PC-9 (cell line): ENCODE results near the gene TRIO. TPM values are rescaled to one million over a fixed set of nuclear protein-coding genes. Genes with fewer than 3 reads are reported as not detected.

ENCODE experiments used
- BruUV-seq: library from RNA; stranded (reverse); fragments of 400-500 nt; replicated peaks from 2 replicates; lab custom pipeline; 2021; lab: Mats Ljungman, UMichigan
- CTCF ChIA-PET: fragments of 300-600 bp; sonication (Branson Sonifier 250); formaldehyde crosslinking; loops from one replicate; lab custom pipeline; 2022; ENCODE audit warnings: antibody characterized with exemption; lab: Charles Lee
- POLR2A ChIA-PET: fragments of 300-600 bp; sonication (Branson Sonifier 250); formaldehyde crosslinking; loops from one replicate; lab custom pipeline; 2022; ENCODE audit warnings: antibody characterized with exemption; ENCODE audit not compliant: unreplicated experiment; lab: Charles Lee
- DNase-seq, 2 experiments: peaks; one replicate each; pipeline versions ENCODE4 v3.0.0 to v3.0.0-alpha.2; 2015 to 2022; ENCODE audit warnings: mixed read lengths in 1 of 2
- H2AFZ ChIP-seq: fragments of 200-600 bp; sonication (generic); 2 replicates; pipeline ENCODE4 v1.8.1; 2017; ENCODE audit warnings: antibody characterized with exemption
- H3F3A ChIP-seq: fragments of 200-600 bp; sonication (generic); 2 replicates; pipeline ENCODE4 v1.8.1; 2017; ENCODE audit warnings: antibody characterized with exemption, mild to moderate bottlenecking, low read depth; ENCODE audit not compliant: insufficient read depth
- H3K27ac ChIP-seq: fragments of 200-600 bp; sonication (generic); 2 replicates; pipeline ENCODE4 v1.6.1; 2016; ENCODE audit warnings: mixed run types
- H3K27me3 ChIP-seq: fragments of 200-600 bp; sonication (generic); 2 replicates; pipeline ENCODE4 v1.6.1; 2016; ENCODE audit warnings: low read depth, mixed run types; ENCODE audit not compliant: insufficient read depth
- H3K36me3 ChIP-seq: fragments of 200-600 bp; sonication (generic); 2 replicates; pipeline ENCODE4 v1.6.1; 2016; ENCODE audit warnings: low read depth, mixed run types
- H3K4me1 ChIP-seq: fragments of 200-600 bp; sonication (generic); replicated peaks from 2 replicates; pipeline ENCODE4 v1.6.1; 2016; ENCODE audit warnings: mixed run types; ENCODE audit not compliant: insufficient read depth
- H3K4me2 ChIP-seq: fragments of 200-600 bp; sonication (generic); 2 replicates; pipeline ENCODE4 v1.6.1; 2017; ENCODE audit warnings: mixed run types
- H3K4me3 ChIP-seq: fragments of 200-600 bp; sonication (generic); 2 replicates; pipeline ENCODE4 v1.6.1; 2016; ENCODE audit warnings: mixed run types
- H3K79me2 ChIP-seq: fragments of 200-600 bp; sonication (generic); 2 replicates; pipeline ENCODE4 v1.6.1; 2017; ENCODE audit warnings: low read depth, mixed run types
- H3K9me2 ChIP-seq: fragments of 200-600 bp; sonication (generic); 2 replicates; pipeline ENCODE4 v1.8.1; 2017; ENCODE audit warnings: mild to moderate bottlenecking; ENCODE audit not compliant: insufficient read depth
- H3K9me3 ChIP-seq: fragments of 200-600 bp; sonication (generic); 2 replicates; pipeline ENCODE4 v1.8.1; 2016; ENCODE audit warnings: low read depth; ENCODE audit not compliant: insufficient read depth
- H4K20me1 ChIP-seq: fragments of 200-600 bp; sonication (generic); 2 replicates; pipeline ENCODE4 v1.8.1; 2017; ENCODE audit not compliant: insufficient read depth
- EZH2 ChIP-seq: fragments of 200-600 bp; sonication (generic); IDR thresholded peaks from 2 replicates; pipeline ENCODE4 v1.8.0; 2017; ENCODE audit warnings: antibody characterized with exemption, low read depth
- intact Hi-C: fragments of 100-400 bp; cut with micrococcal nuclease; formaldehyde crosslinking; loops from one replicate; pipeline ENCODE4 v1.10.0; 2022; ENCODE audit not compliant: unreplicated experiment
- total RNA-seq: library from RNA; stranded (reverse); gene quantifications from 2 replicates; pipeline ENCODE4 v1.2.3, GENCODE V29; 2021
- TF ChIP-seq, protein P1 (sequence below): fragments of 200-600 bp; sonication (generic); conservative IDR thresholded peaks from 2 replicates; pipeline ENCODE4 v1.6.1; 2017; ENCODE audit warnings: mixed run types, antibody characterized with exemption, mild to moderate bottlenecking, moderate library complexity

Gene TRIO
- total RNA-seq, 1 experiment from 2014 or later, result 596 TPM

GRCh38 chr5:14252793-14253192 lies 109.7 kb downstream of the TRIO start:
- Histone ChIP-seq H3K9me2 (no peaks in the 10 kb centered on the region), H2AFZ (no peak overlapping the region), H3K9me3 (peaks cover 33% of the 10 kb centered on the region), H3K36me3 (peaks cover 33% of the 10 kb centered on the region), H3K27ac (no peak overlapping the region), H3K79me2 (peaks cover 98% of the 10 kb centered on the region), H4K20me1 (0 out of 2 replicates have a peak, but pooled peaks cover 9% of the 10 kb centered on the region), H3K27me3 (no peaks in the 10 kb centered on the region), H3F3A (peaks cover 6% of the 10 kb centered on the region), H3K4me2 (no peak overlapping the region), H3K4me1 (no peaks in the 10 kb centered on the region), H3K4me3 (no peak overlapping the region)
- no TSS peak for BruUV-seq
- no peak for DNase-seq
- ChIA-PET POLR2A (no interaction called here), CTCF (no interaction called here)
- TF ChIP-seq, protein P1, sequence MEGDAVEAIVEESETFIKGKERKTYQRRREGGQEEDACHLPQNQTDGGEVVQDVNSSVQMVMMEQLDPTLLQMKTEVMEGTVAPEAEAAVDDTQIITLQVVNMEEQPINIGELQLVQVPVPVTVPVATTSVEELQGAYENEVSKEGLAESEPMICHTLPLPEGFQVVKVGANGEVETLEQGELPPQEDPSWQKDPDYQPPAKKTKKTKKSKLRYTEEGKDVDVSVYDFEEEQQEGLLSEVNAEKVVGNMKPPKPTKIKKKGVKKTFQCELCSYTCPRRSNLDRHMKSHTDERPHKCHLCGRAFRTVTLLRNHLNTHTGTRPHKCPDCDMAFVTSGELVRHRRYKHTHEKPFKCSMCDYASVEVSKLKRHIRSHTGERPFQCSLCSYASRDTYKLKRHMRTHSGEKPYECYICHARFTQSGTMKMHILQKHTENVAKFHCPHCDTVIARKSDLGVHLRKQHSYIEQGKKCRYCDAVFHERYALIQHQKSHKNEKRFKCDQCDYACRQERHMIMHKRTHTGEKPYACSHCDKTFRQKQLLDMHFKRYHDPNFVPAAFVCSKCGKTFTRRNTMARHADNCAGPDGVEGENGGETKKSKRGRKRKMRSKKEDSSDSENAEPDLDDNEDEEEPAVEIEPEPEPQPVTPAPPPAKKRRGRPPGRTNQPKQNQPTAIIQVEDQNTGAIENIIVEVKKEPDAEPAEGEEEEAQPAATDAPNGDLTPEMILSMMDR, result no peak
- no peak for TF ChIP-seq EZH2
- intact Hi-C loops, result no loop called here

- Histone ChIP-seq H3F3A (peaks cover 6% of the 10 kb centered on the region), H3K36me3 (peaks cover 33% of the 10 kb centered on the region), H3K27me3 (no peaks in the 10 kb centered on the region), H2AFZ (no peak overlapping the region), H3K9me2 (no peaks in the 10 kb centered on the region), H3K4me2 (no peak overlapping the region), H4K20me1 (0 out of 2 replicates have a peak, but pooled peaks cover 5% of the 10 kb centered on the region), H3K4me3 (no peak overlapping the region), H3K27ac (no peak overlapping the region), H3K79me2 (peaks cover 98% of the 10 kb centered on the region), H3K4me1 (no peaks in the 10 kb centered on the region), H3K9me3 (peaks cover 33% of the 10 kb centered on the region)
- intact Hi-C loops, result no loop called here
- no peak for DNase-seq
- no TSS peak for BruUV-seq
- TF ChIP-seq EZH2, result no peak
- TF ChIP-seq, protein P1, result no peak
- ChIA-PET CTCF (no interaction called here), POLR2A (no interaction called here)
These were observed 111.5 kb downstream of the TRIO start for GRCh38 chr5:14254686-14255085.

DNA sequence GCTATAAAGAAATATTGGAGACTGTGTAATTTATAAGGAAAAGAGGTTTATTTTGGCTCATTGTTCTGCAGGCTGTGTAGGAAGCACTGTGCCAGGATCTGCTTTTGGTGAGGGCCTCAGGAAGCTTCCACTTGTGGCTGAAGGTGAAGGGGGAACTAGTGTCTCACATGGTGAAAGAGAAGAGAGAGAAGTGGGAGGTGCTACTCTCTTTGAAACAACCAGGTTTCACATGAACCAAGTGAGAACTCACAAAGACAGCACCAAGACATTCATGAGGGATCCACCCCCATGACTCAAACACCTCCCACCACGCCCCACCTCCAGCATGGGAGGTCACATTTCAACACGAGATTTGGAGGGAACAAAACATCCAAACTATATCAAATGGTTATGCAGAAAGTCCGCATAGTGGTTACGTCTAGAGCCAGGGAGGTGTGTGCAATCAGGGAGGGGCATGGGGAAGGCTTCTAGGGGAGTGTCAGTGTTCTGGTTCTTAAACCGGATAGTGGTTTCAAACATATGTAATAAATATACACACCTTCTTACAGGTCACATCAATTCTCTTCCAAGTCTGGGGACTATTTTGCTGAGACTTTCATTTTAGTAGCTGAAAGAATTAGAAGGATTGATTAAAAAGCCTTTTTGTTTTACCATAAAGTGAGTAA lies 113.0 kb downstream of the TRIO start:
- Histone ChIP-seq H3K36me3 (peaks cover 33% of the 10 kb centered on the region), H3K9me2 (no peaks in the 10 kb centered on the region), H4K20me1 (no peaks in the 10 kb centered on the region), H3K4me3 (no peak overlapping the region), H3K27me3 (no peaks in the 10 kb centered on the region), H3K9me3 (peaks cover 33% of the 10 kb centered on the region), H3K27ac (no peak overlapping the region), H3K79me2 (peaks cover 98% of the 10 kb centered on the region), H3F3A (peaks cover 6% of the 10 kb centered on the region), H2AFZ (no peak overlapping the region), H3K4me1 (no peaks in the 10 kb centered on the region), H3K4me2 (no peak overlapping the region)
- intact Hi-C loops, result no loop called here
- TF ChIP-seq EZH2, result no peak
- TF ChIP-seq, protein P1, result no peak
- no peak for DNase-seq
- CTCF ChIA-PET, result no interaction called here
- no TSS peak for BruUV-seq
- POLR2A ChIA-PET, result no interaction called here
